Karpas-422 (cell line): ENCODE data around the gene SIGLEC5. TPM values are rescaled to one million over a fixed set of nuclear protein-coding genes. Genes with fewer than 3 reads are reported as not detected.
A peak's percentile ranks its signal among the peaks of the same experiment; 100 is the strongest.
"Not testable (repeated sequence)": the region's sequence is repeated elsewhere in the genome, so short reads cannot be mapped to it uniquely, and the experiment has no call there.

ENCODE experiments used
- DNase-seq: peaks from one replicate; pipeline ENCODE4 v3.0.0-alpha.2; 2015
- H2AFZ ChIP-seq: fragments of 200-600 bp; sonication (generic); 2 replicates; pipeline ENCODE4 v1.6.1; 2014; ENCODE audit warnings: antibody characterized with exemption, low read length, mixed read lengths
- H3K27ac ChIP-seq: fragments of 200-600 bp; sonication (generic); 2 replicates; pipeline ENCODE4 v1.5.1; 2014; ENCODE audit warnings: mild to moderate bottlenecking, low read length, moderate library complexity
- H3K27me3 ChIP-seq: fragments of 200-600 bp; sonication (generic); 2 replicates; pipeline ENCODE4 v1.6.1; 2014; ENCODE audit warnings: low read length, mixed read lengths
- H3K36me3 ChIP-seq: fragments of 200-600 bp; sonication (generic); 2 replicates; pipeline ENCODE4 v1.6.1; 2014; ENCODE audit warnings: low read length, mixed read lengths; ENCODE audit not compliant: insufficient read depth
- H3K4me1 ChIP-seq: fragments of 200-600 bp; sonication (generic); 2 replicates; pipeline ENCODE4 v1.6.1; 2014; ENCODE audit warnings: mild to moderate bottlenecking, low read length, mixed read lengths
- H3K4me2 ChIP-seq: fragments of 200-600 bp; sonication (generic); 2 replicates; pipeline ENCODE4 v1.6.1; 2014; ENCODE audit warnings: low read length, low read depth, mild to moderate bottlenecking; ENCODE audit not compliant: poor library complexity, severe bottlenecking
- H3K4me3 ChIP-seq: fragments of 200-600 bp; sonication (generic); 2 replicates; pipeline ENCODE4 v1.5.1; 2014; ENCODE audit warnings: mild to moderate bottlenecking, antibody characterized with exemption, low read length, mixed read lengths
- H3K79me2 ChIP-seq: fragments of 200-600 bp; sonication (generic); 2 replicates; pipeline ENCODE4 v1.6.1; 2014; ENCODE audit warnings: mild to moderate bottlenecking, low read length, mixed read lengths
- H3K9ac ChIP-seq: fragments of 200-600 bp; sonication (generic); 2 replicates; pipeline ENCODE4 v1.6.0; 2014; ENCODE audit warnings: low read length
- H3K9me2 ChIP-seq: fragments of 200-600 bp; sonication (generic), shearing (Covaris generic); replicated peaks from 2 replicates; pipeline ENCODE4 v1.6.0; 2014; ENCODE audit warnings: mild to moderate bottlenecking, low read length, moderate library complexity; ENCODE audit not compliant: insufficient read depth
- H3K9me3 ChIP-seq: fragments of 300-700, 200-600 bp; sonication (generic); 2 replicates; pipeline ENCODE4 v1.6.1; 2014; ENCODE audit warnings: low read length, mixed read lengths
- H4K20me1 ChIP-seq: fragments of 200-600 bp; sonication (generic); 2 replicates; pipeline ENCODE4 v1.6.1; 2014; ENCODE audit warnings: mild to moderate bottlenecking, antibody characterized with exemption, low read length, low read depth; ENCODE audit not compliant: insufficient read depth
- total RNA-seq: library from RNA; depleted of rRNA; stranded (reverse); fragments of >200 nt; shearing (Covaris generic); gene quantifications from 2 replicates; pipeline ENCODE4 v1.2.3, GENCODE V29; 2014; ENCODE audit warnings: low replicate concordance; rRNA removed

Gene SIGLEC5
- total RNA-seq, result not detected in 2 replicates

- not testable (repeated sequence) for DNase-seq, H3K27me3 ChIP-seq, H2AFZ ChIP-seq, H3K9me2 ChIP-seq, H3K36me3 ChIP-seq, H3K4me2 ChIP-seq, H3K27ac ChIP-seq, H3K9me3 ChIP-seq, H4K20me1 ChIP-seq, H3K9ac ChIP-seq, H3K79me2 ChIP-seq, H3K4me3 ChIP-seq, H3K4me1 ChIP-seq
Observed at GRCh38 chr19:51630315-51630714, at the start of gene SIGLEC5. Gene SIGLEC5, minus strand, starts transcription at chr19:51630401. Its CDS starts 66 bp downstream, at chr19:51630335.

- H3K9me3 ChIP-seq, result no peaks in the 10 kb centered on the region
- no peaks in the 10 kb centered on the region for H3K79me2 ChIP-seq
Observed at GRCh38 chr19:51676566-51677083, 46.4 kb upstream of the SIGLEC5 start.

GRCh38 chr19:51675911-51676565 is 45.8 kb upstream of the SIGLEC5 start:
- H3K4me2 ChIP-seq, H3K36me3 ChIP-seq, H3K27me3 ChIP-seq: not testable (repeated sequence)

More at GRCh38 chr19:51676566-51677083, 46.4 kb upstream of the SIGLEC5 start:
- H3K4me3 ChIP-seq, result no peak overlapping the region
- no peaks in the 10 kb centered on the region for H3K4me1 ChIP-seq
- H3K9ac ChIP-seq, result no peak overlapping the region
- no peaks in the 10 kb centered on the region for H3K9me2 ChIP-seq
- H3K27me3 ChIP-seq, result no peaks in the 10 kb centered on the region
- no peak for DNase-seq
- H3K36me3 ChIP-seq, result no peaks in the 10 kb centered on the region
- H3K27ac ChIP-seq, result no peak overlapping the region
- H3K4me2 ChIP-seq, result no peak overlapping the region
- H4K20me1 ChIP-seq, result no peaks in the 10 kb centered on the region
- no peak overlapping the region for H2AFZ ChIP-seq

GRCh38 chr19:51668216-51668615 is 38.0 kb upstream of the SIGLEC5 start:
- DNase-seq, result no peak
- Histone ChIP-seq H4K20me1 (no peaks in the 10 kb centered on the region), H3K27ac (no peak overlapping the region), H3K9ac (no peak overlapping the region), H3K4me1 (no peaks in the 10 kb centered on the region), H3K9me2 (no peaks in the 10 kb centered on the region), H3K36me3 (no peaks in the 10 kb centered on the region), H3K9me3 (0 out of 2 replicates have a peak, but pooled peaks cover 3% of the 10 kb centered on the region), H3K27me3 (no peaks in the 10 kb centered on the region), H3K4me3 (no peak overlapping the region), H3K79me2 (no peaks in the 10 kb centered on the region), H3K4me2 (no peak overlapping the region), H2AFZ (no peak overlapping the region)

More at GRCh38 chr19:51675911-51676565, 45.8 kb upstream of the SIGLEC5 start:
- H3K4me3 ChIP-seq, H4K20me1 ChIP-seq, H3K79me2 ChIP-seq, H3K4me1 ChIP-seq, H2AFZ ChIP-seq, H3K27ac ChIP-seq, H3K9me2 ChIP-seq, H3K9me3 ChIP-seq, H3K9ac ChIP-seq: not testable (repeated sequence)
- peak; percentile 85 for DNase-seq

- no peak overlapping the region for H2AFZ ChIP-seq
- no peaks in the 10 kb centered on the region for H3K9me2 ChIP-seq
- peak; percentile 60 for DNase-seq
- no peak overlapping the region for H3K4me2 ChIP-seq
- H3K79me2 ChIP-seq, result no peaks in the 10 kb centered on the region
- H4K20me1 ChIP-seq, result no peaks in the 10 kb centered on the region
- no peak overlapping the region for H3K9ac ChIP-seq
- H3K4me1 ChIP-seq, result no peaks in the 10 kb centered on the region
- H3K4me3 ChIP-seq, result no peak overlapping the region
- no peaks in the 10 kb centered on the region for H3K27me3 ChIP-seq
- no peaks in the 10 kb centered on the region for H3K9me3 ChIP-seq
- H3K27ac ChIP-seq, result no peak overlapping the region
- H3K36me3 ChIP-seq, result no peaks in the 10 kb centered on the region
Observed at GRCh38 chr19:51664997-51665396, 34.8 kb upstream of the SIGLEC5 start.

GRCh38 chr19:51664131-51664530 is 33.9 kb upstream of the SIGLEC5 start:
- no peaks in the 10 kb centered on the region for H3K4me1 ChIP-seq
- DNase-seq, result no peak
- no peaks in the 10 kb centered on the region for H3K79me2 ChIP-seq
- H3K36me3 ChIP-seq, result no peaks in the 10 kb centered on the region
- H3K9ac ChIP-seq, result no peak overlapping the region
- no peak overlapping the region for H2AFZ ChIP-seq
- no peaks in the 10 kb centered on the region for H3K9me2 ChIP-seq
- no peaks in the 10 kb centered on the region for H4K20me1 ChIP-seq
- H3K27me3 ChIP-seq, result no peaks in the 10 kb centered on the region
- H3K9me3 ChIP-seq, result no peaks in the 10 kb centered on the region
- H3K4me3 ChIP-seq, result no peak overlapping the region
- no peak overlapping the region for H3K4me2 ChIP-seq
- no peak overlapping the region for H3K27ac ChIP-seq

- no peaks in the 10 kb centered on the region for H3K36me3 ChIP-seq
- H3K9ac ChIP-seq, result no peak overlapping the region
- no peaks in the 10 kb centered on the region for H4K20me1 ChIP-seq
- 0 out of 2 replicates have a peak, but pooled peaks cover 1% of the 10 kb centered on the region for H3K4me1 ChIP-seq
- H3K9me2 ChIP-seq, result no peaks in the 10 kb centered on the region
- DNase-seq, result no peak
- no peak overlapping the region for H3K27ac ChIP-seq
- H3K27me3 ChIP-seq, result no peaks in the 10 kb centered on the region
- H3K4me3 ChIP-seq, result no peak overlapping the region
- H3K9me3 ChIP-seq, result no peaks in the 10 kb centered on the region
- no peak overlapping the region for H3K4me2 ChIP-seq
- H2AFZ ChIP-seq, result no peak overlapping the region
- H3K79me2 ChIP-seq, result no peaks in the 10 kb centered on the region
Observed at GRCh38 chr19:51663650-51664049, 33.4 kb upstream of the SIGLEC5 start.

- Histone ChIP-seq H3K9ac (no peak overlapping the region), H3K9me2 (no peaks in the 10 kb centered on the region), H3K27me3 (no peaks in the 10 kb centered on the region), H4K20me1 (no peaks in the 10 kb centered on the region), H3K4me2 (no peak overlapping the region), H3K27ac (no peak overlapping the region), H2AFZ (no peak overlapping the region), H3K79me2 (no peaks in the 10 kb centered on the region), H3K4me1 (peaks cover 10% of the 10 kb centered on the region; the same call in 1 of the 2 replicates), H3K9me3 (no peaks in the 10 kb centered on the region), H3K36me3 (no peaks in the 10 kb centered on the region), H3K4me3 (no peak overlapping the region)
- DNase-seq, result peak; percentile 94
Observed at GRCh38 chr19:51660975-51661600, 30.9 kb upstream of the SIGLEC5 start.
